ENCODE data around the gene PROX2.

Gene PROX2

GRCh38 chr14:74875941-74876913 is at the start of gene PROX2:
Gene PROX2, minus strand, starts transcription at chr14:74876145. Its CDS starts 12,311 bp downstream, at chr14:74863834.
- peak; percentile 8 for DNase-seq

- no peak for DNase-seq
Observed at GRCh38 chr14:74924061-74924460, 48.1 kb upstream of the PROX2 start.

GRCh38 chr14:74922752-74923401 is 46.9 kb upstream of the PROX2 start, which contains the start of gene RPS6KL1:
Gene RPS6KL1, minus strand, starts transcription at chr14:74923260. Its CDS starts 1,719 bp downstream, at chr14:74921541.
- DNase-seq, result peak; percentile 61

- DNase-seq, result no peak
Observed at GRCh38 chr14:74921987-74922751, 46.2 kb upstream of the PROX2 start.

- no peak for DNase-seq
Observed at GRCh38 chr14:74921053-74921620, 45.2 kb upstream of the PROX2 start.

GRCh38 chr14:74920281-74920680 is 44.3 kb upstream of the PROX2 start:
- DNase-seq, result no peak

- no peak for DNase-seq
Observed at GRCh38 chr14:74919421-74920165, 43.6 kb upstream of the PROX2 start.

- no peak for DNase-seq
Observed at GRCh38 chr14:74918380-74918779, 42.4 kb upstream of the PROX2 start.

GRCh38 chr14:74917646-74918081 is 41.7 kb upstream of the PROX2 start:
- DNase-seq, result no peak

- DNase-seq, result no peak
Observed at GRCh38 chr14:74917178-74917543, 41.2 kb upstream of the PROX2 start.

- no peak for DNase-seq
Observed at GRCh38 chr14:74915826-74916225, 39.9 kb upstream of the PROX2 start.

GRCh38 chr14:74915426-74915825 is 39.5 kb upstream of the PROX2 start:
- no peak for DNase-seq

GRCh38 chr14:74913986-74914573 is 38.1 kb upstream of the PROX2 start:
- no peak for DNase-seq

GRCh38 chr14:74913393-74913910 is 37.5 kb upstream of the PROX2 start:
- DNase-seq, result no peak

GRCh38 chr14:74912801-74913200 is 36.9 kb upstream of the PROX2 start:
- no peak for DNase-seq

GRCh38 chr14:74912111-74912510 is 36.2 kb upstream of the PROX2 start:
- DNase-seq, result no peak

GRCh38 chr14:74911704-74912103 is 35.8 kb upstream of the PROX2 start:
- no peak for DNase-seq

- DNase-seq, result no peak
Observed at GRCh38 chr14:74911221-74911620, 35.3 kb upstream of the PROX2 start.

GRCh38 chr14:74910556-74910955 is 34.6 kb upstream of the PROX2 start:
- no peak for DNase-seq

GRCh38 chr14:74909911-74910310 is 34.0 kb upstream of the PROX2 start:
- no peak for DNase-seq

GRCh38 chr14:74909501-74909900 is 33.6 kb upstream of the PROX2 start:
- no peak for DNase-seq
